Esophagus squamous epithelium (tissue), 4 donors: ENCODE measurements around the gene STARD13.

ENCODE experiments used
- CTCF ChIP-seq, 6 experiments: fragments of 450-650 bp in 4 of 6; fragments of 200-600 bp in 2 of 6; sonication (generic) in 2 of 6; IDR thresholded peaks; one replicate each; pipeline ENCODE4 v1.5.1; 2016 to 2019; ENCODE audit warnings: antibody characterized with exemption in 6 of 6, mild to moderate bottlenecking in 4 of 6, moderate library complexity in 4 of 6
- POLR2A ChIP-seq, 4 donors: fragments of 450-650 bp; IDR thresholded peaks; one replicate each; pipeline ENCODE4 v1.6.1; 2017; ENCODE audit warnings: antibody characterized with exemption in 4 of 4, mild to moderate bottlenecking in 4 of 4, moderate library complexity in 3 of 4

DNA sequence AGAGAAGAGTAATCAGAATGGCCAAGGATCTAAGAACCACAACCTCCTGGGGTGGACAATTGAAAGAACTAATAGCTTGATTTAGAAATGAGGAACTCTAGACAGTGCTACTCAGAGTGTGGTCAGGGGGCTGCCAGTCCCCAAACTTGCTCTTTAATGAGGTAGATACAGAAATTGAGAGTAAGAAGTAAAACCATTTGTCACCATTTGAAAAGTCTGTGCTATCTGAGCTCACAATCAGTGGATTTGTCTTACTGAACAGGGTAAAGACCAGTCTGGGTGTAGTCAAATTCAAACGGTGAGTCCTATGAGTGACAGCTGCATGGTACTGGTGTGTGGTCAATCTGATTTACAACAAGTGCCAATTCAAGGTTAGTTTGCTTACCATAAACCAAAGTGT, 150.5 kb downstream of the STARD13 start:
- TF ChIP-seq CTCF (IDR thresholded peaks at IDR 0.05) (no peak), POLR2A (IDR thresholded peaks at IDR 0.05) (no peak)
